Neural progenitor cell (in vitro differentiated cells): Measurements from ENCODE around the gene GPR37L1.

Experiments
- EZH2 ChIP-seq: fragments of 200-600 bp; sonication (generic); IDR thresholded peaks from 2 replicates; pipeline ENCODE4 v1.6.1; 2017; ENCODE audit warnings: antibody characterized with exemption, mild to moderate bottlenecking, moderate library complexity
- TF ChIP-seq, protein P1 (sequence below): fragments of 200-600 bp; sonication (generic); IDR thresholded peaks from 2 replicates; pipeline ENCODE4 v1.5.1; 2017; ENCODE audit warnings: antibody characterized with exemption, mild to moderate bottlenecking

DNA sequence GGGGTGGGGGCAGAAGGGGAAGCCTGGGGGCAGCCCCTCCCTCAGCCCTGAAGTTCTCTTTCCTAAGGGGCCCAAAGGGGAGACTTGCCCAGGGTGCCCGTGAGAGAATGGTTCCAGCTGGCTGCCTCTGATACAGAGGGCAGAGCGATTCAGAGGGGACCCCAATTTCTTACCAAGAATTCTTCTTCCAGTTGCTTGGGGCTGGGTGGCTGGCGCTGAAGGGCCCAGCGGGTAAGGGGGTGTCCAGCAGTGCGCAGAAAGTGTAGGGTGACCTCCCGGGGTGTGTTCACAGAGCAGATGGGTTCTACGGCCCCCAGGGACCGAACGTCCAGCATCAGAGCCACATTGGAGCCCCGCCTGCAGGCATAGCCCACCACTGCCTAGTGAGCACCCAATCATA lies 35.2 kb downstream of the GPR37L1 start:
- TF ChIP-seq, protein P1, sequence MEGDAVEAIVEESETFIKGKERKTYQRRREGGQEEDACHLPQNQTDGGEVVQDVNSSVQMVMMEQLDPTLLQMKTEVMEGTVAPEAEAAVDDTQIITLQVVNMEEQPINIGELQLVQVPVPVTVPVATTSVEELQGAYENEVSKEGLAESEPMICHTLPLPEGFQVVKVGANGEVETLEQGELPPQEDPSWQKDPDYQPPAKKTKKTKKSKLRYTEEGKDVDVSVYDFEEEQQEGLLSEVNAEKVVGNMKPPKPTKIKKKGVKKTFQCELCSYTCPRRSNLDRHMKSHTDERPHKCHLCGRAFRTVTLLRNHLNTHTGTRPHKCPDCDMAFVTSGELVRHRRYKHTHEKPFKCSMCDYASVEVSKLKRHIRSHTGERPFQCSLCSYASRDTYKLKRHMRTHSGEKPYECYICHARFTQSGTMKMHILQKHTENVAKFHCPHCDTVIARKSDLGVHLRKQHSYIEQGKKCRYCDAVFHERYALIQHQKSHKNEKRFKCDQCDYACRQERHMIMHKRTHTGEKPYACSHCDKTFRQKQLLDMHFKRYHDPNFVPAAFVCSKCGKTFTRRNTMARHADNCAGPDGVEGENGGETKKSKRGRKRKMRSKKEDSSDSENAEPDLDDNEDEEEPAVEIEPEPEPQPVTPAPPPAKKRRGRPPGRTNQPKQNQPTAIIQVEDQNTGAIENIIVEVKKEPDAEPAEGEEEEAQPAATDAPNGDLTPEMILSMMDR: no peak
- TF ChIP-seq EZH2: no peak
